ENCODE results near the gene PEX16. TPM values are rescaled to one million over a fixed set of nuclear protein-coding genes. Genes with fewer than 3 reads are reported as not detected.

The PEX16 gene
- 10 to 100 TPM; 47.1 to 51.1 TPM for total RNA-seq

- H3K4me1 Mint-ChIP-seq, result peaks cover 43% of the 10 kb centered on the region
- peak; percentile 97 for DNase-seq
- peak within 1 kb of the TSS; percentile 99 for H3K27ac Mint-ChIP-seq
- peak within 1 kb of the TSS; percentile 93 for H3K4me3 Mint-ChIP-seq
- ChIA-PET CTCF (interaction anchor here (0.6 to 2.8 kb wide), 4 partner anchors 10 to 971 kb away, joined by 3 to 10 read pairs (median 4); partner anchors contain the start of gene FREY1), POLR2A (interaction anchor here (0.6 kb wide), 2 partner anchors 62 to 321 kb away, joined by 3 to 4 read pairs; no protein-coding TSS in a partner anchor)
- H3K9me3 Mint-ChIP-seq, result no peaks in the 10 kb centered on the region
- H3K27me3 Mint-ChIP-seq, result peaks cover 6% of the 10 kb centered on the region
- H3K36me3 Mint-ChIP-seq (ENCODE audit: low read depth), result peaks cover 17% of the 10 kb centered on the region
Measured at GRCh38 chr11:45917623-45918330, at the start of gene PEX16. PEX16 (minus strand) TSS chr11:45917877; CDS start chr11:45917811, 66 bp downstream.

GRCh38 chr11:45964911-45965389 is 47.3 kb upstream of the PEX16 start:
- H3K9me3 Mint-ChIP-seq, result no peaks in the 10 kb centered on the region

GRCh38 chr11:45961751-45962240 is 44.1 kb upstream of the PEX16 start:
- Mint-ChIP-seq H3K9me3 (no peaks in the 10 kb centered on the region), H3K27me3 (no peaks in the 10 kb centered on the region), H3K4me1 (no peaks in the 10 kb centered on the region), H3K27ac (no peak overlapping the region), H3K36me3 (ENCODE audit: low read depth) (peaks cover 3% of the 10 kb centered on the region), H3K4me3 (no peak overlapping the region)
- POLR2A ChIA-PET, result no interaction called here
- no peak for DNase-seq
- CTCF ChIA-PET, result no interaction called here

More at GRCh38 chr11:45964911-45965389, 47.3 kb upstream of the PEX16 start:
- H3K36me3 Mint-ChIP-seq (ENCODE audit: low read depth), result peaks cover 9% of the 10 kb centered on the region
- no peak overlapping the region for H3K27ac Mint-ChIP-seq
- peak; percentile 59 for DNase-seq
- ChIA-PET POLR2A (no interaction called here), CTCF (interaction anchor here (0.7 to 2.8 kb wide), 19 partner anchors 9 to 534 kb away, joined by 3 to 14 read pairs (median 3); no protein-coding TSS in a partner anchor)
- no peaks in the 10 kb centered on the region for H3K4me1 Mint-ChIP-seq
- no peaks in the 10 kb centered on the region for H3K27me3 Mint-ChIP-seq
- H3K4me3 Mint-ChIP-seq, result no peak overlapping the region

GRCh38 chr11:45960387-45961095 is 42.9 kb upstream of the PEX16 start:
- DNase-seq, result no peak
- no peaks in the 10 kb centered on the region for H3K9me3 Mint-ChIP-seq
- H3K4me3 Mint-ChIP-seq, result no peak overlapping the region
- H3K36me3 Mint-ChIP-seq (ENCODE audit: low read depth), result peaks cover 7% of the 10 kb centered on the region
- ChIA-PET CTCF (interaction anchor here (1.1 kb wide), 1 partner anchor 12 kb away, joined by 3 read pairs; no protein-coding TSS in a partner anchor), POLR2A (no interaction called here)
- H3K27ac Mint-ChIP-seq, result no peak overlapping the region
- no peaks in the 10 kb centered on the region for H3K4me1 Mint-ChIP-seq
- no peaks in the 10 kb centered on the region for H3K27me3 Mint-ChIP-seq

- DNase-seq, result no peak
- ChIA-PET POLR2A (no interaction called here), CTCF (interaction anchor here (0.9 to 1.2 kb wide), 3 partner anchors 12 to 47 kb away, joined by 4 to 5 read pairs (median 4); no protein-coding TSS in a partner anchor)
- Mint-ChIP-seq H3K36me3 (ENCODE audit: low read depth) (peaks cover 9% of the 10 kb centered on the region), H3K27ac (no peak overlapping the region), H3K4me1 (no peaks in the 10 kb centered on the region), H3K4me3 (no peak overlapping the region), H3K9me3 (no peaks in the 10 kb centered on the region), H3K27me3 (no peaks in the 10 kb centered on the region)
Measured at GRCh38 chr11:45959851-45960250, 42.2 kb upstream of the PEX16 start.

GRCh38 chr11:45949992-45950407 is 32.3 kb upstream of the PEX16 start:
- no peak overlapping the region for H3K27ac Mint-ChIP-seq
- no peaks in the 10 kb centered on the region for H3K9me3 Mint-ChIP-seq

GRCh38 chr11:45948356-45948755 is 30.7 kb upstream of the PEX16 start:
- H3K4me3 Mint-ChIP-seq, result no peak overlapping the region
- ChIA-PET CTCF (interaction anchor here (1.3 to 1.6 kb wide), 2 partner anchors 11 to 12 kb away, joined by 3 to 5 read pairs; no protein-coding TSS in a partner anchor), POLR2A (no interaction called here)
- H3K9me3 Mint-ChIP-seq, result no peaks in the 10 kb centered on the region
- H3K27me3 Mint-ChIP-seq, result no peaks in the 10 kb centered on the region
- DNase-seq, result no peak
- H3K27ac Mint-ChIP-seq, result no peak overlapping the region
- H3K4me1 Mint-ChIP-seq, result no peaks in the 10 kb centered on the region
- H3K36me3 Mint-ChIP-seq (ENCODE audit: low read depth), result peaks cover 22% of the 10 kb centered on the region

More at GRCh38 chr11:45949992-45950407, 32.3 kb upstream of the PEX16 start:
- H3K36me3 Mint-ChIP-seq (ENCODE audit: low read depth), result peaks cover 20% of the 10 kb centered on the region
- no peaks in the 10 kb centered on the region for H3K27me3 Mint-ChIP-seq
- no peak overlapping the region for H3K4me3 Mint-ChIP-seq
- H3K4me1 Mint-ChIP-seq, result no peaks in the 10 kb centered on the region
- DNase-seq, result no peak
- POLR2A ChIA-PET, result no interaction called here
- CTCF ChIA-PET, result interaction anchor here (1.3 to 2.0 kb wide), 3 partner anchors 9 to 15 kb away, joined by 4 to 6 read pairs (median 4); no protein-coding TSS in a partner anchor

GRCh38 chr11:45947885-45948284 is 30.2 kb upstream of the PEX16 start:
- POLR2A ChIA-PET, result no interaction called here
- Mint-ChIP-seq H3K4me1 (no peaks in the 10 kb centered on the region), H3K9me3 (no peaks in the 10 kb centered on the region), H3K4me3 (no peak overlapping the region), H3K27ac (no peak overlapping the region), H3K36me3 (ENCODE audit: low read depth) (peaks cover 22% of the 10 kb centered on the region), H3K27me3 (no peaks in the 10 kb centered on the region)
- CTCF ChIA-PET, result interaction anchor here (1.6 kb wide), 1 partner anchor 12 kb away, joined by 5 read pairs; no protein-coding TSS in a partner anchor
- no peak for DNase-seq

- peaks cover 18% of the 10 kb centered on the region for H3K36me3 Mint-ChIP-seq (ENCODE audit: low read depth)
- DNase-seq, result no peak
- CTCF ChIA-PET, result no interaction called here
- no peaks in the 10 kb centered on the region for H3K27me3 Mint-ChIP-seq
- no peaks in the 10 kb centered on the region for H3K4me1 Mint-ChIP-seq
- no peak overlapping the region for H3K4me3 Mint-ChIP-seq
- no peak overlapping the region for H3K27ac Mint-ChIP-seq
- H3K9me3 Mint-ChIP-seq, result no peaks in the 10 kb centered on the region
- POLR2A ChIA-PET, result no interaction called here
Measured at GRCh38 chr11:45945397-45945999, 27.8 kb upstream of the PEX16 start.

GRCh38 chr11:45942381-45942780 is 24.7 kb upstream of the PEX16 start:
- no peak for DNase-seq
- no peak overlapping the region for H3K4me3 Mint-ChIP-seq
- H3K36me3 Mint-ChIP-seq (ENCODE audit: low read depth), result peaks cover 12% of the 10 kb centered on the region
- no peaks in the 10 kb centered on the region for H3K4me1 Mint-ChIP-seq
- CTCF ChIA-PET, result interaction anchor here (1.2 to 1.9 kb wide), 3 partner anchors 10 to 23 kb away, joined by 3 to 5 read pairs (median 4); no protein-coding TSS in a partner anchor
- no peaks in the 10 kb centered on the region for H3K9me3 Mint-ChIP-seq
- no peak overlapping the region for H3K27ac Mint-ChIP-seq
- POLR2A ChIA-PET, result no interaction called here
- H3K27me3 Mint-ChIP-seq, result no peaks in the 10 kb centered on the region

- H3K27ac Mint-ChIP-seq, result no peak overlapping the region
- H3K27me3 Mint-ChIP-seq, result no peaks in the 10 kb centered on the region
- CTCF ChIA-PET, result interaction anchor here (1.7 to 1.9 kb wide), 2 partner anchors 11 to 13 kb away, joined by 4 to 5 read pairs; no protein-coding TSS in a partner anchor
Measured at GRCh38 chr11:45941285-45941684, 23.6 kb upstream of the PEX16 start.

GRCh38 chr11:45939836-45940235 is 22.2 kb upstream of the PEX16 start:
- peaks cover 1% of the 10 kb centered on the region for H3K36me3 Mint-ChIP-seq (ENCODE audit: low read depth)
- H3K4me3 Mint-ChIP-seq, result no peak overlapping the region
- H3K27ac Mint-ChIP-seq, result no peak overlapping the region
- ChIA-PET POLR2A (no interaction called here), CTCF (interaction anchor here (0.9 to 1.0 kb wide), 2 partner anchors 10 to 27 kb away, joined by 3 read pairs; no protein-coding TSS in a partner anchor)
- H3K27me3 Mint-ChIP-seq, result no peaks in the 10 kb centered on the region
- no peak for DNase-seq
- no peaks in the 10 kb centered on the region for H3K4me1 Mint-ChIP-seq
- no peaks in the 10 kb centered on the region for H3K9me3 Mint-ChIP-seq

More at GRCh38 chr11:45941285-45941684, 23.6 kb upstream of the PEX16 start:
- peaks cover 12% of the 10 kb centered on the region for H3K36me3 Mint-ChIP-seq (ENCODE audit: low read depth)
- POLR2A ChIA-PET, result no interaction called here
- H3K9me3 Mint-ChIP-seq, result no peaks in the 10 kb centered on the region
- no peak for DNase-seq
- H3K4me1 Mint-ChIP-seq, result no peaks in the 10 kb centered on the region
- no peak overlapping the region for H3K4me3 Mint-ChIP-seq

All from activated CD4-positive, alpha-beta T cell treated with anti-CD3 and anti-CD28 coated beads, Interleukin-2, amount 10 ng/mL, durations not matched to agents 7 days and 5 days (primary cell).